ENCODE data around the gene NSDHL. TPM values are rescaled to one million over a fixed set of nuclear protein-coding genes. Genes with fewer than 3 reads are reported as not detected.

NSDHL gene
- total RNA-seq, 2 donors from 2014 or later: 25.8 to 34.8 TPM

DNA sequence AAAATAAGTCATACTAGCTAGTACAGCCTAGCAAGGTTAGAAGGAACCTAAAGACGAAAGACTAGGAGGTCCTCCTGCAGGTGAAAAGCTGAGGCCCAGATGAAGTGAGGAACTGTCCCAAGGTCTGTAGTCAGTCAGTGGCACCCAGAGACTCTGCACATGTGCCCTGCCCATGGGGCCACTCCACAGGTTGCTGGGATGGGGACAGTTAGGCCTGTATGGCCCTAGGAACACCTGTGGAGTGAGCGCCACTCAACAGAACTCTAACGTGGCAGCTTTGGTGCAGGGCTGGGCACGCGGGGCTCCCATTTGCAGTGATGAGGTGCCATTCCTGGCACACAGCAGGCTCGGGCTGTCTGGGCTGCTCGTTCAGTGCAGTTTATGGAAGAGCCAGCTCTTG lies 81.8 kb downstream of the NSDHL start:
- Mint-ChIP-seq H3K4me1 (no peaks in the 10 kb centered on the region), H3K4me3 (no peak overlapping the region), H3K9me3 (peaks cover 62% of the 10 kb centered on the region), H3K27me3 (ENCODE audit: insufficient read depth) (no peaks in the 10 kb centered on the region), H3K27ac (no peak overlapping the region), H3K36me3 (ENCODE audit: low read depth) (no peaks in the 10 kb centered on the region)
- Histone ChIP-seq H3K4me1 (ENCODE audit: control insufficient read depth, insufficient read depth, low read length) (no peaks in the 10 kb centered on the region), H3K9ac (ENCODE audit: extremely low read depth, low read length, poor library complexity, severe bottlenecking) (no peak overlapping the region), H3K27ac (ENCODE audit: low read depth, low read length) (no peak overlapping the region), H3K36me3 (ENCODE audit: control insufficient read depth, insufficient read depth, low read length) (no peaks in the 10 kb centered on the region), H3K4me3 (ENCODE audit: low read length) (no peak overlapping the region), H3K27me3 (ENCODE audit: control insufficient read depth, insufficient read depth, low read length, poor library complexity, severe bottlenecking) (no peaks in the 10 kb centered on the region), H3K9me3 (ENCODE audit: control insufficient read depth, low read length) (no peaks in the 10 kb centered on the region)
- no peak for DNase-seq
- TF ChIP-seq, protein P1, sequence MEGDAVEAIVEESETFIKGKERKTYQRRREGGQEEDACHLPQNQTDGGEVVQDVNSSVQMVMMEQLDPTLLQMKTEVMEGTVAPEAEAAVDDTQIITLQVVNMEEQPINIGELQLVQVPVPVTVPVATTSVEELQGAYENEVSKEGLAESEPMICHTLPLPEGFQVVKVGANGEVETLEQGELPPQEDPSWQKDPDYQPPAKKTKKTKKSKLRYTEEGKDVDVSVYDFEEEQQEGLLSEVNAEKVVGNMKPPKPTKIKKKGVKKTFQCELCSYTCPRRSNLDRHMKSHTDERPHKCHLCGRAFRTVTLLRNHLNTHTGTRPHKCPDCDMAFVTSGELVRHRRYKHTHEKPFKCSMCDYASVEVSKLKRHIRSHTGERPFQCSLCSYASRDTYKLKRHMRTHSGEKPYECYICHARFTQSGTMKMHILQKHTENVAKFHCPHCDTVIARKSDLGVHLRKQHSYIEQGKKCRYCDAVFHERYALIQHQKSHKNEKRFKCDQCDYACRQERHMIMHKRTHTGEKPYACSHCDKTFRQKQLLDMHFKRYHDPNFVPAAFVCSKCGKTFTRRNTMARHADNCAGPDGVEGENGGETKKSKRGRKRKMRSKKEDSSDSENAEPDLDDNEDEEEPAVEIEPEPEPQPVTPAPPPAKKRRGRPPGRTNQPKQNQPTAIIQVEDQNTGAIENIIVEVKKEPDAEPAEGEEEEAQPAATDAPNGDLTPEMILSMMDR (conservative IDR thresholded peaks at IDR 0.05): no peak
- WGBS, 2 experiments (ENCODE audit: insufficient coverage in 1 of 2, insufficient read length in 1 of 2): 80 to 100% methylated on average over 3 to 7 of the region's 7 CpGs

DNA sequence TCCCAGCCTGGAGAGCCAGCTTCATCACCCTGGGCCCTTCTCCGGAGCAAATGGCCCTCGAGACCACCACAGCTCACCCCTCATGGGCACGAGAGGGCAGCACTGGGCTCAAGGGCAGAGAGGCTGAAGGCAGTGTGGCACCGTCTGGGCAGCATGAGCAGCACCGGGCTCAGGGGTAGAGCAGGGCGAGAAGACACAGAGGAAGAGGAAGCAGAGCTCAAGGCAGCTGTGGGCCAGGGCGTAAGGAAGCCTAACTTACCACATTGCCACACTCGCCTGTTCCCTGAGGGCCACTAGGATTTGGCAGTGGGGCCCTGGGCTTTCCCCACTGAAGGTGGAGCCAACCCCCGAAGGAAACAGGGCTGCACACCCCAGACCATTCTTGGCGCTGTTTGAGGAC lies 82.5 kb downstream of the NSDHL start:
- Mint-ChIP-seq H3K4me1 (no peaks in the 10 kb centered on the region), H3K4me3 (no peak overlapping the region), H3K27me3 (ENCODE audit: insufficient read depth) (no peaks in the 10 kb centered on the region), H3K9me3 (peaks cover 59% of the 10 kb centered on the region), H3K27ac (no peak overlapping the region), H3K36me3 (ENCODE audit: low read depth) (no peaks in the 10 kb centered on the region)
- no peak overlapping the region for H3K27ac ChIP-seq (ENCODE audit: low read depth, low read length)
- H3K4me3 ChIP-seq (ENCODE audit: low read length): no peak overlapping the region
- no peak overlapping the region for H3K9ac ChIP-seq (ENCODE audit: extremely low read depth, low read length, poor library complexity, severe bottlenecking)
- WGBS, 2 experiments (ENCODE audit: insufficient coverage in 1 of 2, insufficient read length in 1 of 2): 82% methylated on average over 10 of the region's 10 CpGs; no CpG with 5 or more reads in 1 of the 2 experiments
- TF ChIP-seq, protein P1 (conservative IDR thresholded peaks at IDR 0.05): no peak
- H3K27me3 ChIP-seq (ENCODE audit: control insufficient read depth, insufficient read depth, low read length, poor library complexity, severe bottlenecking): no peaks in the 10 kb centered on the region
- DNase-seq: no peak
- no peaks in the 10 kb centered on the region for H3K4me1 ChIP-seq (ENCODE audit: control insufficient read depth, insufficient read depth, low read length)
- no peaks in the 10 kb centered on the region for H3K36me3 ChIP-seq (ENCODE audit: control insufficient read depth, insufficient read depth, low read length)
- H3K9me3 ChIP-seq (ENCODE audit: control insufficient read depth, low read length): no peaks in the 10 kb centered on the region

DNA sequence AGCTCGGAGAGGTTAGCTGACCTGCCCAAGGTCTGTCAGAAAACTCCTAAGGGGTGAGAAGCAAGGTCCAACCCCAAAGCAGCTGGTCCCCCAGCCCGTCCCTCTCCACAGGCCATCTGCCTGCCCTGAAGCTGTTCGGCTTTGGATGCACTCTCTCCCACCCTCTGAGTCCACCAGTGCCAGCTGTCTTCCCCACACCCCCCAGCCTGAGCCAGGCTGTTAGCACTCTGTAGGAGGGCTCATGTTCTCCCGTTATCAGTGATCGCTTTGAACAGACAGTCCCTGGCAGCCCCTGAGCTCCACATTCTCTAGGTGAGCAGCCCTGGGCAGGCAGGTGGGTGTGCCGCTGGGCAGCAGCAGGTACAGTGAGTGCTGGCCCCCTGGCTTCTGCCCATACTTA lies 83.0 kb downstream of the NSDHL start:
- 86% methylated on average over 6 of the region's 6 CpGs; no CpG with 5 or more reads in 1 of the 2 experiments for WGBS, 2 experiments (ENCODE audit: insufficient coverage in 1 of 2, insufficient read length in 1 of 2)
- Mint-ChIP-seq H3K4me3 (no peak overlapping the region), H3K4me1 (no peaks in the 10 kb centered on the region), H3K27ac (peak overlapping the region; percentile 3), H3K9me3 (peaks cover 60% of the 10 kb centered on the region), H3K27me3 (ENCODE audit: insufficient read depth) (no peaks in the 10 kb centered on the region), H3K36me3 (ENCODE audit: low read depth) (no peaks in the 10 kb centered on the region)
- Histone ChIP-seq H3K27ac (ENCODE audit: low read depth, low read length) (no peak overlapping the region), H3K4me3 (ENCODE audit: low read length) (no peak overlapping the region), H3K9ac (ENCODE audit: extremely low read depth, low read length, poor library complexity, severe bottlenecking) (no peak overlapping the region), H3K36me3 (ENCODE audit: control insufficient read depth, insufficient read depth, low read length) (no peaks in the 10 kb centered on the region), H3K9me3 (ENCODE audit: control insufficient read depth, low read length) (no peaks in the 10 kb centered on the region), H3K4me1 (ENCODE audit: control insufficient read depth, insufficient read depth, low read length) (no peaks in the 10 kb centered on the region), H3K27me3 (ENCODE audit: control insufficient read depth, insufficient read depth, low read length, poor library complexity, severe bottlenecking) (no peaks in the 10 kb centered on the region)
- TF ChIP-seq, protein P1 (conservative IDR thresholded peaks at IDR 0.05): no peak
- no peak for DNase-seq

All from endodermal cell (in vitro differentiated cells).